B cell (primary cell): Measurements from ENCODE around the gene PICK1.

ENCODE experiments used
- EZH2 ChIP-seq: IDR thresholded peaks from 2 replicates; pipeline ENCODE4 v1.6.1; 2012; ENCODE audit warnings: borderline replicate concordance, low read depth, mild to moderate bottlenecking, moderate library complexity, low read length; ENCODE audit not compliant: insufficient read depth, poor library complexity, severe bottlenecking
- TF ChIP-seq, protein P1 (sequence below): fragments of 200-600 bp; IDR thresholded peaks from one replicate; pipeline ENCODE4 v1.8.0; 2022; ENCODE audit warnings: antibody characterized with exemption, mild to moderate bottlenecking

DNA sequence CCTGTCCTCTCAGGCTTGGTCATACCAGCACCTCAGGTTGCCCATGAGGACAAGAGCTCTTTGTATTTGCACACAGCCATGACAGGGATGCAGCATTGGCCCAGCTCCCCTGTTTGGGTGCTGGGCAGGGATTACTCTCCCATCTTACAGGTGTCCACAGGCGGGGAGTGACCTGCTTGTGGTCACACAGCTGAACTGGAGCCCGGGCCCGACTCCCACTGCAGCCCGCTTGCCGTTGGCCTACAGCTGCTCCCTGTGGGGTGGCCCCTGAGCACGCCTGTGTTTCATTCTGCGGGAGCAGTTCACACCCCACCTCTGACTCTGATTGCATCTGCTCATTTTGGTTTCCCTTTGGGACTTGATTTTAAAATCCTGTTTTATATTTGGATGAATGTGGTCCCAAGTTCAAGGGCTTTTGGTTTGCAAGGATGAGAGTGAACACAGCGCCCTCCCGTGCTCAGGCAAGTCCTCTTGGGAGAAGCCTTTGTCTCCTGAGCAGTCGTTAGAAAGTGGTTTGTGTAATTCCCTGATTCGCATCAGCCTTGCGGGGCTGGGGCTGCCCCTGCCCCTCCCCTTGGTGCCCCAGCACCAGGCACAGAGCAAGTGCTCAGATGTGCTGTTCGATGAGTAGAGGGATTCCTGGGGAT is 9.3 kb downstream of the PICK1 start:
- TF ChIP-seq, protein P1, sequence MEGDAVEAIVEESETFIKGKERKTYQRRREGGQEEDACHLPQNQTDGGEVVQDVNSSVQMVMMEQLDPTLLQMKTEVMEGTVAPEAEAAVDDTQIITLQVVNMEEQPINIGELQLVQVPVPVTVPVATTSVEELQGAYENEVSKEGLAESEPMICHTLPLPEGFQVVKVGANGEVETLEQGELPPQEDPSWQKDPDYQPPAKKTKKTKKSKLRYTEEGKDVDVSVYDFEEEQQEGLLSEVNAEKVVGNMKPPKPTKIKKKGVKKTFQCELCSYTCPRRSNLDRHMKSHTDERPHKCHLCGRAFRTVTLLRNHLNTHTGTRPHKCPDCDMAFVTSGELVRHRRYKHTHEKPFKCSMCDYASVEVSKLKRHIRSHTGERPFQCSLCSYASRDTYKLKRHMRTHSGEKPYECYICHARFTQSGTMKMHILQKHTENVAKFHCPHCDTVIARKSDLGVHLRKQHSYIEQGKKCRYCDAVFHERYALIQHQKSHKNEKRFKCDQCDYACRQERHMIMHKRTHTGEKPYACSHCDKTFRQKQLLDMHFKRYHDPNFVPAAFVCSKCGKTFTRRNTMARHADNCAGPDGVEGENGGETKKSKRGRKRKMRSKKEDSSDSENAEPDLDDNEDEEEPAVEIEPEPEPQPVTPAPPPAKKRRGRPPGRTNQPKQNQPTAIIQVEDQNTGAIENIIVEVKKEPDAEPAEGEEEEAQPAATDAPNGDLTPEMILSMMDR: no peak
- no peak for TF ChIP-seq EZH2
